GM18868 (cell line): ENCODE measurements around the gene BTK.
A peak's percentile ranks its signal among the peaks of the same experiment; 100 is the strongest.
"Not testable (repeated sequence)": the region's sequence is repeated elsewhere in the genome, so short reads cannot be mapped to it uniquely, and the experiment has no call there.

ENCODE experiments used
- ATAC-seq: cut with Tn5 transposase; IDR thresholded peaks from one replicate; pipeline ENCODE4 v1.9.1; 2021; ENCODE audit warnings: mild to moderate bottlenecking, moderate library complexity; ENCODE audit not compliant: unreplicated experiment

BTK gene

GRCh38 chrX:101347859-101348451 is 38.0 kb downstream of the BTK start:
- ATAC-seq, result no peak

- ATAC-seq, result no peak
Measured at GRCh38 chrX:101337776-101338271, 48.2 kb downstream of the BTK start.

GRCh38 chrX:101334310-101334709 is 51.7 kb downstream of the BTK start:
- not testable (repeated sequence) for ATAC-seq

GRCh38 chrX:101326600-101326999 is 59.4 kb downstream of the BTK start:
- ATAC-seq, result not testable (repeated sequence)

- peak; percentile 72 for ATAC-seq
Measured at GRCh38 chrX:101303790-101304189, 82.2 kb downstream of the BTK start.
